Neural cell (in vitro differentiated cells): ENCODE results near the gene KLC3.

Source experiments
- EZH2 ChIP-seq: fragments of 200-600, 300-800 bp; shearing (Covaris generic), sonication (generic); IDR thresholded peaks from 2 replicates; pipeline ENCODE4 v1.6.1; 2014; ENCODE audit warnings: antibody characterized with exemption, low read length, borderline replicate concordance, mild to moderate bottlenecking; ENCODE audit not compliant: insufficient read depth, poor library complexity, severe bottlenecking
- TF ChIP-seq, protein P1 (sequence below): fragments of 450-650 bp; IDR thresholded peaks from 2 replicates; pipeline ENCODE4 v1.5.1; 2014; ENCODE audit warnings: antibody characterized with exemption, mild to moderate bottlenecking, moderate library complexity; ENCODE audit not compliant: poor library complexity, severe bottlenecking
- TF ChIP-seq, protein P2 (sequence below): IDR thresholded peaks from 2 replicates; pipeline ENCODE4 v1.6.1; 2012; ENCODE audit warnings: borderline replicate concordance

GRCh38 chr19:45395821-45396617 is 55.5 kb downstream of the KLC3 start:
- TF ChIP-seq, protein P1, sequence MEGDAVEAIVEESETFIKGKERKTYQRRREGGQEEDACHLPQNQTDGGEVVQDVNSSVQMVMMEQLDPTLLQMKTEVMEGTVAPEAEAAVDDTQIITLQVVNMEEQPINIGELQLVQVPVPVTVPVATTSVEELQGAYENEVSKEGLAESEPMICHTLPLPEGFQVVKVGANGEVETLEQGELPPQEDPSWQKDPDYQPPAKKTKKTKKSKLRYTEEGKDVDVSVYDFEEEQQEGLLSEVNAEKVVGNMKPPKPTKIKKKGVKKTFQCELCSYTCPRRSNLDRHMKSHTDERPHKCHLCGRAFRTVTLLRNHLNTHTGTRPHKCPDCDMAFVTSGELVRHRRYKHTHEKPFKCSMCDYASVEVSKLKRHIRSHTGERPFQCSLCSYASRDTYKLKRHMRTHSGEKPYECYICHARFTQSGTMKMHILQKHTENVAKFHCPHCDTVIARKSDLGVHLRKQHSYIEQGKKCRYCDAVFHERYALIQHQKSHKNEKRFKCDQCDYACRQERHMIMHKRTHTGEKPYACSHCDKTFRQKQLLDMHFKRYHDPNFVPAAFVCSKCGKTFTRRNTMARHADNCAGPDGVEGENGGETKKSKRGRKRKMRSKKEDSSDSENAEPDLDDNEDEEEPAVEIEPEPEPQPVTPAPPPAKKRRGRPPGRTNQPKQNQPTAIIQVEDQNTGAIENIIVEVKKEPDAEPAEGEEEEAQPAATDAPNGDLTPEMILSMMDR: no peak
- peak; percentile 8 for TF ChIP-seq EZH2
- TF ChIP-seq, protein P2, sequence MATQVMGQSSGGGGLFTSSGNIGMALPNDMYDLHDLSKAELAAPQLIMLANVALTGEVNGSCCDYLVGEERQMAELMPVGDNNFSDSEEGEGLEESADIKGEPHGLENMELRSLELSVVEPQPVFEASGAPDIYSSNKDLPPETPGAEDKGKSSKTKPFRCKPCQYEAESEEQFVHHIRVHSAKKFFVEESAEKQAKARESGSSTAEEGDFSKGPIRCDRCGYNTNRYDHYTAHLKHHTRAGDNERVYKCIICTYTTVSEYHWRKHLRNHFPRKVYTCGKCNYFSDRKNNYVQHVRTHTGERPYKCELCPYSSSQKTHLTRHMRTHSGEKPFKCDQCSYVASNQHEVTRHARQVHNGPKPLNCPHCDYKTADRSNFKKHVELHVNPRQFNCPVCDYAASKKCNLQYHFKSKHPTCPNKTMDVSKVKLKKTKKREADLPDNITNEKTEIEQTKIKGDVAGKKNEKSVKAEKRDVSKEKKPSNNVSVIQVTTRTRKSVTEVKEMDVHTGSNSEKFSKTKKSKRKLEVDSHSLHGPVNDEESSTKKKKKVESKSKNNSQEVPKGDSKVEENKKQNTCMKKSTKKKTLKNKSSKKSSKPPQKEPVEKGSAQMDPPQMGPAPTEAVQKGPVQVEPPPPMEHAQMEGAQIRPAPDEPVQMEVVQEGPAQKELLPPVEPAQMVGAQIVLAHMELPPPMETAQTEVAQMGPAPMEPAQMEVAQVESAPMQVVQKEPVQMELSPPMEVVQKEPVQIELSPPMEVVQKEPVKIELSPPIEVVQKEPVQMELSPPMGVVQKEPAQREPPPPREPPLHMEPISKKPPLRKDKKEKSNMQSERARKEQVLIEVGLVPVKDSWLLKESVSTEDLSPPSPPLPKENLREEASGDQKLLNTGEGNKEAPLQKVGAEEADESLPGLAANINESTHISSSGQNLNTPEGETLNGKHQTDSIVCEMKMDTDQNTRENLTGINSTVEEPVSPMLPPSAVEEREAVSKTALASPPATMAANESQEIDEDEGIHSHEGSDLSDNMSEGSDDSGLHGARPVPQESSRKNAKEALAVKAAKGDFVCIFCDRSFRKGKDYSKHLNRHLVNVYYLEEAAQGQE: no peak
